Stimulated activated naive CD8-positive, alpha-beta T cell treated with anti-CD3 and anti-CD28 coated beads, Interleukin-15, amount 100 ng/mL, for 72 hours (primary cell): ENCODE results near the gene MARVELD1.
"Not testable (repeated sequence)": the region's sequence is repeated elsewhere in the genome, so short reads cannot be mapped to it uniquely, and the experiment has no call there.

Source experiments
- ATAC-seq: fragments of 150-1000 bp; cut with Tn5 transposase; 2 replicates; pipeline ENCODE4 v1.10.0; 2021; ENCODE audit warnings: mild to moderate bottlenecking, moderate library complexity
- DNase-seq, 2 donors: peaks; one replicate each; pipeline ENCODE4 v3.0.0; 2021 to 2022
- H3K27ac Mint-ChIP-seq, 2 donors: one replicate each; pipeline ENCODE4 v1.8.0; 2022; ENCODE audit warnings: mild to moderate bottlenecking in 2 of 2, mixed read lengths in 2 of 2, moderate library complexity in 2 of 2
- H3K27me3 Mint-ChIP-seq: one replicate; pipeline ENCODE4 v1.8.0; 2022; ENCODE audit warnings: mixed read lengths
- H3K4me1 Mint-ChIP-seq: one replicate; pipeline ENCODE4 v1.8.0; 2022; ENCODE audit warnings: mild to moderate bottlenecking, mixed read lengths
- H3K4me3 Mint-ChIP-seq, 2 donors: one replicate each; pipeline ENCODE4 v1.8.0; 2022; ENCODE audit warnings: mild to moderate bottlenecking in 2 of 2, mixed read lengths in 2 of 2, moderate library complexity in 1 of 2
- H3K9me3 Mint-ChIP-seq, 2 donors: one replicate each; pipeline ENCODE4 v1.8.0; 2022; ENCODE audit warnings: mixed read lengths in 2 of 2

MARVELD1 gene

DNA sequence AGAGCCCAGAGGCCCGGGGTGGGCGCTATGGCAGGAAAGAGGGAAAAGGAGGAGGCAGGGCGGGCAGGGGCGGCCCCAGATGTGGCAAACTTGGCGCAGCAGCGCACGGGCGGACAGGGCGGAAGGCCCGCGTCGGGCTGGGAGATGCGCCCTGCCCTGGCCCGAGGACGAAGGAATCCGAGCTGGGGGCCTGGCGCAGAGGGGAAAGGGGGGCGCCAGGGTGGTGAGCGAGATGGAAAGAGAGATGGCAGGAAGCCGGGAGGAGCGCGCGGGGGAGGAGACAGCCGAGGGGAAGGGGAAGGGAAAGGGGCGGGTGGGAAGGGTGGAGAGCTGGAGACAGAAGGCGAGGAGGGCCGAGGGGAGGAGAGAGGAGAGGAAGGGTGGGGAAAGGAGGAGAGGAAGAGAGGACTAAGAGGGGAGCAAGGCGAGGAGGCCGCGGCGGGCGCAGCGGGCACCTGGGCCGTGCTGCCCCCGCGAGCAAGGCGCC lies at the start of gene MARVELD1:
Gene MARVELD1, plus strand, starts transcription at position 392 of the 487 bp plus-strand sequence. CDS start 147 bp downstream, outside the sequence.
- peaks cover 33% of the 10 kb centered on the region for H3K27me3 Mint-ChIP-seq
- ATAC-seq (peak; percentile 23), DNase-seq (peak; percentile 8 to 16)
- H3K4me1 Mint-ChIP-seq: peaks cover 14% of the 10 kb centered on the region
- H3K9me3 Mint-ChIP-seq: no peaks in the 10 kb centered on the region
- H3K4me3 Mint-ChIP-seq: peak within 1 kb of the TSS; percentile 98 to 99
- H3K27ac Mint-ChIP-seq: peak within 1 kb of the TSS; percentile 93 to 96

DNA sequence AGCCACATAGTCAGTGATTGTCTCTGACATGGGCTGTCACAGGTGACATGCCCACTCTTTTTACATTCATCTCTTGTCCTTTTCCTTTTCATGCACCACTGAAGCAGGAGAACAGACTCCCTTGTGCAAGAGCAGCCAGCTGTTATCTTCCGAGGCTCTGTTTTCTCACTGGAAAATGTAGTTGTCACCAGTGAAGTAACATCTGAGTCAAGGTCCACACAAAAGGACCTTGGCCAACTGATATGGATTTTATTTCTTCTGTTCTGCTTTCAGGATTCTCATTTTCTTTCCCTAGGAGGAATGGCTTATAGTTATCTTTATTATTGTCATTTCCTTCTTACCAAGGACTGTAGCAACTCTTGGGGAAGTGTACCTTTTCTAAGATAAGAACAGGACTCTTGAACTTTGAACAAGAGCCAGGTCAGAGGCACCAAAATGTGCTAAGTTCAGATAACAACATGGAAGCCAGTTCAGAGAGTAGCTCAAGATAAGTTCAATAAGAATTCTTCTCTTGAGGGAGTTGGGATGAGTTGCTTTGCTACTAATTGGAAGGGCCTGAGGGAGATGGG lies 49.2 kb upstream of the MARVELD1 start:
- Mint-ChIP-seq H3K27ac (peak overlapping the region in 1 of 2 donors; percentile 67), H3K9me3 (no peaks in the 10 kb centered on the region), H3K4me1 (no peaks in the 10 kb centered on the region), H3K27me3 (no peaks in the 10 kb centered on the region), H3K4me3 (no peak overlapping the region)
- no peak for DNase-seq
- ATAC-seq: no peak

DNA sequence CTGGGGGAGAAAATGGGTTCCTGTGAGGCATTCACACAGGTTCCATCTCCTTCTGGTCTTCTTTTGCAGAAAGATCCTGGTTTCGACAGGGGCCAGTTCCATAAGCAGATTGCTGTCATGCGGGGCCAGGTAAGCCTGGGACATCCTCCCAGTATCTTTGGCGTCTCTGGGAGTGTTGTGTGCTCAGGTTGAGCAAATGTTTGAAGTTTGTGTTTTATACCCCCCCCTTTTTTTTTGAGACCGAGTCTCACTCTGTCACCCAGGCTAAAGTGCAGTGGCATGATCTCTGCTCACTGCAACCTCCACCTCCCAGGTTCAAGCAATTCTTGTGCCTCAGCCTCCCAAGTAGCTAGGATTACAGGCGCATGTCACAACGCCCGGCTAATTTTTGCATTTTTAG lies 46.5 kb upstream of the MARVELD1 start:
- H3K9me3 Mint-ChIP-seq: no peaks in the 10 kb centered on the region
- no peaks in the 10 kb centered on the region for H3K4me1 Mint-ChIP-seq
- ATAC-seq (no peak), DNase-seq (no peak)
- H3K27me3 Mint-ChIP-seq: no peaks in the 10 kb centered on the region
- H3K27ac Mint-ChIP-seq: no peak overlapping the region
- no peak overlapping the region for H3K4me3 Mint-ChIP-seq

DNA sequence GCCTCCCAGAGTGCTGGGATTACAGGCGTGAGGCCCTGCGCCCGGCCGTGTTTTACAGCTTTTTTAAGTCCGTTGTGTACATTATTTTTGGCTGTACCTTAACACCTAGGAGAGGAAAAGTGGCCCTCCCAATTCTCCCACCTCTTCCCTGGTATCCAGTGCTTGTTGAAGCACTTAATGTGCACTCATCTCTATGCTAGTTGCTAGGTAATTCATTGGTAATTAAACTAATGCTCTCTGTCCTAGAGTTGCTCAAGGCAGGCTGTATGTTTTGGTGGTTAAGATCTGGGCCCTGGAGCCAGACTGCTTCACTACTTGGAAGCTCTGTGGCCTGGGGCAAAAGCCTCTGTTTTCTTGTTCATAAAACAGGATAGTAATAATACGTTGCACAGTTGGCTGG lies 46.1 kb upstream of the MARVELD1 start:
- Mint-ChIP-seq H3K27ac (no peak overlapping the region), H3K4me1 (no peaks in the 10 kb centered on the region)
- no peak for ATAC-seq

DNA sequence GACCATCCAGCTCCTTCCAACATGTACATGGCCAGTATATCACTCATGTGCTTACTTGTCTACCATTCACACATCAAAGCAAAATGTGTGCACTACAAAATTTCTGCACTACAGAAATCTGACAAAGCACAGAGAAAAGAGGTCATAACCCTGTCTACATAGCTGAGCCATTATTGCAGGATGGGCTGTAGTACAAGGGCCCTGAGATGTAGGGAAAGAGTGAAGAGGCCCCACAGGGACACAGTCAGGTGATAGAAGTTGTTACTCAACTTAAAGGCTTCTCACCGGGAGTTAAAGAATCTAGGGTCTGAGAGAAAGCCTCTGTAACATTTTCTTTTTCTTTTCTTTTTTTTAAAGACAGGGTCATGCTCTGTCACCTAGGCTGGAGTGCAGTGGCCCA lies 44.0 kb upstream of the MARVELD1 start:
- H3K4me3 Mint-ChIP-seq: no peak overlapping the region
- DNase-seq (no peak), ATAC-seq (no peak)
- no peaks in the 10 kb centered on the region for H3K9me3 Mint-ChIP-seq
- no peaks in the 10 kb centered on the region for H3K27me3 Mint-ChIP-seq
- no peak overlapping the region for H3K27ac Mint-ChIP-seq
- H3K4me1 Mint-ChIP-seq: no peaks in the 10 kb centered on the region

More for the DNA sequence above, 46.1 kb upstream of the MARVELD1 start:
- no peaks in the 10 kb centered on the region for H3K9me3 Mint-ChIP-seq
- no peak overlapping the region for H3K4me3 Mint-ChIP-seq
- DNase-seq: no peak
- no peaks in the 10 kb centered on the region for H3K27me3 Mint-ChIP-seq

DNA sequence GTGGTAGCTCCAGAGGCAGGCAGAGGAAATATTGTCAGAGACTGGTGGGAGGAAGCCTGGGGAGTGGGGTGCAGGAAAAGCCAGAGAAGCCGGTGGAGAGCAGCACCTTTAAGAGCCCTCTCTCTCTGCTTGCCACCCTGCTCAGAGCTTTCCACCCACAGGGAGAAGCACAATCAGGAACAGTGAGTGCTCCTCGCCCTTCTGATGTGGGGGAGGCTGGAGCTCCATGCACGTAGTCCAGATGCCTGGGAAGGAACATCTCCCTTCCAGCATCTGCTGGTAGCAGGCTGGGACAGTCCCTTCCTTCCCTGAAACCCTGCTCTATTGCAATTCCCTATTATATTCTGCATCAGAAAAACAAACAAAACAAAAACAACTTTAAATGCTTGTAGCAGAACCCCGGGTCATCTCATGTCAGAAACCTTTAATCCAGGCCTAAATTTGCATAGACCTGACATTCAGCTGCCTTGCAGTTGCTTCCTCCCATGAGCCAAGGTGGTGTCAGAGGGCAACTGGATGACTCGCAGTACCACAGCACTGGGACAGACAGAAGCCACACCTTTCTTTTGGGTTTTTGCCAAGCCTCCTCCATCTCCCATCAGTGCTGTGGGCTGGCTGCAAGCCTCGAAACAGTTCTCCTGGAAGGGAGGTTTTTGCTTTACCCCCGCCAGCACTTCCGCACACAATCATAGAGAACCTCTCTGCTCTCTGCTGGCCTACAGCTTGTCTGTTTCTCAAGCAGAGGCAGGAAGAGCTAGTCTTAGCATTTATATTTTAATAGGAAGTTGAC lies 39.6 kb upstream of the MARVELD1 start:
- H3K27me3 Mint-ChIP-seq: no peaks in the 10 kb centered on the region
- ATAC-seq (peak; percentile 59), DNase-seq (no peak)
- no peak overlapping the region for H3K27ac Mint-ChIP-seq
- peaks cover 7% of the 10 kb centered on the region for H3K4me1 Mint-ChIP-seq
- no peak overlapping the region for H3K4me3 Mint-ChIP-seq
- no peaks in the 10 kb centered on the region for H3K9me3 Mint-ChIP-seq

DNA sequence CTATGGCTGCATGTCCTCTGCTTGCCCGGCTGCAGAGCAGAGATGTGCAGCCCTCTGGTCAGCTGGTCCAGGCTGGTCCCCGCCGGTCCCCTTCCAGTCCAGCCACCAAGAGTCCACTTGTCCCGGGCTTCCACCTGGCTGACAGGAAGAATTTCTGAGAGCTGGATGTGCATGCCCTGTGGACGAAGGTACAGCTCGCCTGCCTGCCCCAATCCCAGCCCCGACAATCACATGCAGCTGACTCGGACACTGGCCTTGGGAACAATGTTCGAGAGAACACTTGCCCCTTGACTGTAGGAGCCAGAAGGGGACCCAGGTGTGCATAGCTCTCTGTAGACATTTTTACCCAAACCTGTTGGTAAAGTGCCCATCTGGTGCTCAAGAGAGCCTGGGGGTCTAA lies 38.3 kb upstream of the MARVELD1 start:
- H3K27ac Mint-ChIP-seq: no peak overlapping the region
- no peaks in the 10 kb centered on the region for H3K9me3 Mint-ChIP-seq
- H3K4me1 Mint-ChIP-seq: peaks cover 7% of the 10 kb centered on the region
- ATAC-seq: no peak
- DNase-seq: no peak
- H3K27me3 Mint-ChIP-seq: no peaks in the 10 kb centered on the region
- no peak overlapping the region for H3K4me3 Mint-ChIP-seq

DNA sequence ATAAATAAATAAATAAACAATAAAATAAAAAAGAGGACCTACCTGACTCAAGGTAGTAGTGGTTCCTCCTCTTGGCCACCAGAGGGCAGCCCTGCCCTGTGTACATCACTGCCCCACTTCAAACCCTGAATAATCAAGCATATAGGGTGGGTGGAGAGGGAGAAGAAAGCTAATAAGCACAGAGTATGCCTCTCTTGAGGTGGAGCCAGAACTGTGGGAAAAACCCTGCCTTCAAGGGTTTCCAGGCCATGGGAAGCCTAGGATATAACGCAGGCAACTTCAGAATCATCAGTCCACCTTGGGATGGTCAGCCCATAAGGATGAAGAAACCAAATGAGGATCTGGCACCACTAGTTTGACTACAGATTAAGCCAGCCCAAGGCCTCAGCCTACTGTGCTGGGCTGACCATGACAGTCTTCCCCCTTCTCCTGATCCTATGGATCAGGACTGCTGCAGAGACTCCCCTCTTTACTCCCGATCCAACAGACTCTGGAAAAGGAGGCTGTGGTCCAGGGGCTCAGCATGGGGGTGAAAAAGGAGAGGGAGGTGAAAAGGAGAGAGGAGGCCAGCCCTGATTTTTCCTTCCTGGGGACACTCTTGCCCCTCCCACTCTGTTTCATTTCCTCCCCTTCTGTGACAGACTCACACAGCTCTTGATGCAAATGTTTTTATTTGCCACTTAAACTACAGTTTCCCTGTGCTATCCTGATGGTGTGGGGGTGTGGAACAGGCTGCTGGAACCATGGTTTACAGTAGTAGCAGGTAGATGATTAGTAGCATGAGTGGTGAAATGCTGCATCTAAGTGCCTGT lies 36.6 kb upstream of the MARVELD1 start:
- ATAC-seq (peak; percentile 86), DNase-seq (peak; percentile 28 to 37)
- H3K27ac Mint-ChIP-seq: no peak overlapping the region
- no peaks in the 10 kb centered on the region for H3K9me3 Mint-ChIP-seq
- peaks cover 7% of the 10 kb centered on the region for H3K4me1 Mint-ChIP-seq
- H3K4me3 Mint-ChIP-seq: no peak overlapping the region
- no peaks in the 10 kb centered on the region for H3K27me3 Mint-ChIP-seq

DNA sequence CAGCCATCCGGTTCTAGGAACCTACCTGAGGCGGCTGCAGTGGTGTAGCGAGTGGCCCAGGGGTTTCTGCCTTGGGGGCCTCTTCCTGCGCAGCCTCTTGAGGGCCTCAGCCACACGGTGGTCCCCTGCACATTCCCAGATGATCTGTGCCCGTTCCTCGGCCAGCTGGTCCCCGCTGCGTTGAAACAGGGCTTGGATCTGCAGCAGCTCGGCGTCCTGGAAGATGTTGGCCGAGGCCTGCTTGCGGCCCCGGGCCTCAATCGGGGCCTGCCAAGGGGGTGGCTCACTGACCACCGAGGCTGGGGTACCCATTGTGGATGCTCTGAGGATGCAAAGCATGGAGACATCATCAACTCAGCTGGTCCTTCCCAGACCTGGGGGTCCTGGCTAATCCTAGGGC lies 33.9 kb upstream of the MARVELD1 start:
- Mint-ChIP-seq H3K27ac (no peak overlapping the region), H3K27me3 (no peaks in the 10 kb centered on the region), H3K4me1 (peaks cover 8% of the 10 kb centered on the region), H3K9me3 (no peaks in the 10 kb centered on the region), H3K4me3 (no peak overlapping the region)
- DNase-seq (no peak), ATAC-seq (no peak)

DNA sequence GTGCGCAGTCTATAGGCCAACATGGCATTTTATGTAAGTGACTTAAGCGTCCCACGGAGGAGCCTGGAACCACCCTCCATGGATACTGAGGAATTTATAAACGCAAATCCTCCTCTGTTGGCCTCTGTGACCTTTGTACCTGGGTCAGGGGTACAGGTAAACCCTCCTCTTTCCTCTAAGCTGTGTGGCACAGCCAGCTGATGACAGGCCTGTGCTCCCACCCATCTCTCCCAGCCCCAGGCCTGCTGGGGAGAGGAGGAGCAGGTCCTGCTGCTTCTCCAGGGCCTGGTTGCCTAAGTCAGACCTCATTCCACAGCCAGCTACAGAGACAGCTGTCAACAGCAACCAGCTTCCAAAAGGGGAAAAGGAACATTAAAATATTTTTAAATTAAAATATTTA lies 31.5 kb upstream of the MARVELD1 start:
- no peak for DNase-seq
- H3K4me3 Mint-ChIP-seq: no peak overlapping the region
- H3K27ac Mint-ChIP-seq: no peak overlapping the region
- peaks cover 14% of the 10 kb centered on the region for H3K4me1 Mint-ChIP-seq
- no peaks in the 10 kb centered on the region for H3K27me3 Mint-ChIP-seq
- ATAC-seq: no peak
- no peaks in the 10 kb centered on the region for H3K9me3 Mint-ChIP-seq

DNA sequence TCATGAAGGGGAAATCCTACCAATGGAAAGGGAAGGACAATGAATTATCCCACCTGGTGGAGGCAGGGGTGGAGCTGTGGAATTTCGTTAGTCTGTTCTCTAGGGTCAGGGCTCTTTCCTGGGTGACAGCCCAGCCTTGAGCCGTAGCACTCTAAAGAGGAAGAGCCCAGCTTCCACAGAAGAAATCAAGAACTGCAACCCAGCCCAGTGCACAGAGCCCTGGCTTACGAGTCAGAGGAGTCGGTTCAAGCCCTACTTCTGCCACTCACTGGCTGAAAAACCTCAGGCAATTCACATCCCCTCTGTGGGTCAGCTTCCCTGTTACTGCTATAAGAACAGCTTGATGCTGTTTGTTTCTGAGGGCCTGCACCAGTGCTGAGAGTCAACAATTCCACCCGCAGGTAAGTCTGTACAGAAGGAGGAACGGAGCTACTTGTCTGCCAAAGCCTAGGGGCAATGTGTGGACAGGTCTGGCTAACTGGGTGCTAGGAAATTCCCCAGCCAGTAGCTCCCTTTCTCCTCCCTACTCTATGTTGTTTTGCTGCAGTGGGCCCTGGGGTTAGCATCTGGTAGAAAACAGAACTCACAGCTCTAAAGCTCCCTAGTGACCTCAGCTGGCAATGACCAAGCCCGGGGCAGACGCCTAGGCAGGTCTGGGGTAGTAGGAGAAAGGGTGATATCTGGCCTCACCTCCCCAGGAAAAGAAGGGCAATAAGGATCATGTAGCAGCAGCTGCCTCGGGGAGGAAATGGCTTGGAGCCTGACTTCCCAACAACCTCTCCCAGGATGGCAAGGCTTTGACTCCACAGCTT lies 29.8 kb upstream of the MARVELD1 start:
- Mint-ChIP-seq H3K4me3 (no peak overlapping the region), H3K27ac (no peak overlapping the region), H3K27me3 (no peaks in the 10 kb centered on the region), H3K4me1 (peaks cover 22% of the 10 kb centered on the region), H3K9me3 (no peaks in the 10 kb centered on the region)
- no peak for ATAC-seq
- no peak for DNase-seq

DNA sequence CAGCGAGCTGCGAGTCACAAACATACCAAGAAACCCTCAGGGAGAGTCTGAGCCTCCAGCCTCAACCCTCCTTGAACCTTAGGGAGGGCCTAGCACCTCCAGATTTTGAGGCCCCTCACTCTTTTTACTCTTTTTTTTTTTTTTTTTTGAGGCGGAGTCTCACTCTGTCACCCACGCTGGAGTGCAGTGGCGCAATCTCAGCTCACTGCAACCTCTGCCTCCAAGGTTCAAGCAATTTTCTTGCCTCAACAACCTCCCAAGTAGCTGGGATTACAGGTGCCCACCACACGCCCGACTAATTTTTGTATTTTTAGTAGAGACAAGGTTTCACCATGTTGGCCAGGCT lies 29.2 kb upstream of the MARVELD1 start:
- DNase-seq, ATAC-seq, H3K9me3 Mint-ChIP-seq, H3K4me3 Mint-ChIP-seq, H3K27ac Mint-ChIP-seq, H3K27me3 Mint-ChIP-seq: not testable (repeated sequence)
- H3K4me1 Mint-ChIP-seq: peaks cover 22% of the 10 kb centered on the region

DNA sequence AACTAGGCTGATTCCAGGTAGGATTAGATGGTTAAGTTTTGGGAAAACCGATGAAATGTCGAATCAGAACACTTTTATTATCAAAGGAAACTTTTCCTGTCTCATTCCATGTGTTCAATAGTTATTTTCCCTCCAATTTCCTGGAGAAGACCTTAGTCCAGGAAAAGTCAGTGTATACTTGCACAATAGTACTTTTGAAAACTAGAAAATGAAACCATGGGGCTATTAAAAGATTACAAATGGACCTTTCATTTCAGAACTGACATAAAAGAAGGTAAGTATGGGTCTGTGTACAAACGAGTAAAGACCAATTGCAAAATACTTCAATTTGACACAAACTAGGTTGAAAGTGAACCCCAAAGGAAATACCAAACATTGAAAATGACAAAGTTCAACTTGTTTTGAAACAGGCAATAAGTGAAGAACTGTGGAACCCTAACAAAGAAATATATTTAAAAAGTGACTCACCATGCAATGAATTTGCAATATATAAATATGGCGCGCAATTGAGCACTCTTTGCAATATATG lies 28.6 kb upstream of the MARVELD1 start:
- no peaks in the 10 kb centered on the region for H3K27me3 Mint-ChIP-seq
- H3K9me3 Mint-ChIP-seq: no peaks in the 10 kb centered on the region
- peaks cover 22% of the 10 kb centered on the region for H3K4me1 Mint-ChIP-seq
- DNase-seq (no peak), ATAC-seq (no peak)
- no peak overlapping the region for H3K4me3 Mint-ChIP-seq
- no peak overlapping the region for H3K27ac Mint-ChIP-seq

DNA sequence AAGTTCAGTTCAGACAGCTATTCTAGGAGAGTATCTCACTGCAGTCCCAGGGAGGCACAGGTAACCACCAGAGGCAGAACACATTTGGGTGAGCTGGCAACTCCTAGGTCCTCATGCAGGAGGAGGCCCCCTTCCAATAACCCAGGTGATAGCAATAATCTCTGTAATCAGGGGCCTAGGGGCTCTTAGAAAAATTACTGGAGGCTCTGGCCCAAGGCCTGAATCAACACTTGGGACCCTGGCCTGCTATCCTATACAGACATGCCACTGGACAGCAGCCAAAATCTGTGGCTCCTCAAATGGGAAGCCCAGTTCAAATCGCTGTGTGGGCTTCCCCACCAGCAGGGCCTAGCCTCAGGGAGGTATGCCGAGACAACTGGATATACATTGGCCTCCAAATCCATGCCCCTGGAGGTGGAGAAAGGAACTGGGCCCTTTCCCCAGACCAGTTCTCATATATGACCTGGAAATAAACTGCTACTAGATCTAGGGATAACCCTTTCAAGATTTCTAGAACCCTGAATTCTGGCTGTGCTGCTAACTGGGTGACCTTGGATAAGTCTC lies 28.1 kb upstream of the MARVELD1 start:
- Mint-ChIP-seq H3K4me1 (peaks cover 22% of the 10 kb centered on the region), H3K27me3 (no peaks in the 10 kb centered on the region), H3K27ac (no peak overlapping the region), H3K9me3 (no peaks in the 10 kb centered on the region), H3K4me3 (no peak overlapping the region)
- DNase-seq (no peak), ATAC-seq (no peak)
